ENCODE results near the gene CYP4F3. TPM values are rescaled to one million over a fixed set of nuclear protein-coding genes. Genes with fewer than 3 reads are reported as not detected.
"Not testable (repeated sequence)": the region's sequence is repeated elsewhere in the genome, so short reads cannot be mapped to it uniquely, and the experiment has no call there.

Gene CYP4F3
- total RNA-seq, 1 donor from 2014 or later = 0.96 TPM

DNA sequence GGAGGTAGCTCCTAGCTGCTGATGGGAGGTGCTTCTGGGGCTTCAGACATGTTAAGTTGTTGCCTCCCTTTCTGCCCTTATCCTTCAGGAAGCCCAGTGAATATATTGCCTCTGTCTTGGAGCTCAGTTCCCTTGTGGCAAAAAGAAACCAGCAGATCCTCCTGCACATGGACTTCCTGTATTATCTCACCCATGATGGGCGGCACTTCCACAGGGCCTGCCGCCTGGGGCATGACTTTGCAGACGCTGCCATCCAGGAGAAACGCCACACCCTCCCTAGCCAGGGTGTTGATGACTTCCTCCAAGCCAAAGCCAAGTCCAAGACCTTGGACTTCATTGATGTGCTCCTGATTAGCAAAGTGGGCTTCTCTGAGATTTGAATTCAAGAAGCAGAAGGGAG lies 26.2 kb downstream of the CYP4F3 start:
- DNase-seq (ENCODE audit: low spot score) = no peak

DNA sequence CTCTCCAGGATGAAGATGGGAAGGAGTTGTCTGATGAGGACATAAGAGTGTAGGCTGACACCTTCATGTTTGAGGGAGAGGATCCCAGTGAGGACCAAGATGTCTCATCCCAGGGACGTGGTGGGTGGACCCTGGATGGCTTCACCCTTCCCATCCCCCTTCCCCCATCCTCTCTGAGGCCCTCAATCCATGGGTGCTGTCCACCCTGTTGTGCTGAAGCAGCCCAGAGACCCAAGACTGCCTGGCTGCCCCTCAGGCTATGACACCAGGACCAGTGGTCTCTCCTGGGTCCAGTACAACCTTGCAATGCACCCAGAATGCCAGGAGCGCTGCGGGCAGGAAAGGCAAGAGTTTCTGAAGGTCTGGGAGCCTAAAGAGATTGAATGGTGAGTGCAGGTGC lies 28.7 kb downstream of the CYP4F3 start:
- DNase-seq (ENCODE audit: low spot score) = no peak

DNA sequence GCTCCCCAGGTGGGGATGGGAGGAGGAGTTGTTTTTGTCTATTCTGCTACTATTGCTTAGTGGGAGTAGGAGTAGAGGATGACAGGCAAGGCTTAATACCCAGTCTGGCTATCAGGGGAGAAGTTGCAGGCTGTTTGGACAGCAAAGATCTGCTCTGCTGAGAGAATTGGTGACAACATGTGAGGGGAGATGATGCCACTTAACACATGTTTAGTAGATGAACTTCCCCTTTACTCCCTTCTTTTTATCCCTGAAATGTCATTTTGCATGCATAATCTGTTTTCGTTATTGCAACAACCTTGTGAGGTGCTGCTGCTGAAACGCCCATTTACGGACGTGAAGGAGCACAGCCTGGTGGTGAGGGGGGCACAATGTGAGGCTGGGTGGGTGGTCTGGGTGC lies 29.2 kb downstream of the CYP4F3 start:
- DNase-seq (ENCODE audit: low spot score) = no peak

DNA sequence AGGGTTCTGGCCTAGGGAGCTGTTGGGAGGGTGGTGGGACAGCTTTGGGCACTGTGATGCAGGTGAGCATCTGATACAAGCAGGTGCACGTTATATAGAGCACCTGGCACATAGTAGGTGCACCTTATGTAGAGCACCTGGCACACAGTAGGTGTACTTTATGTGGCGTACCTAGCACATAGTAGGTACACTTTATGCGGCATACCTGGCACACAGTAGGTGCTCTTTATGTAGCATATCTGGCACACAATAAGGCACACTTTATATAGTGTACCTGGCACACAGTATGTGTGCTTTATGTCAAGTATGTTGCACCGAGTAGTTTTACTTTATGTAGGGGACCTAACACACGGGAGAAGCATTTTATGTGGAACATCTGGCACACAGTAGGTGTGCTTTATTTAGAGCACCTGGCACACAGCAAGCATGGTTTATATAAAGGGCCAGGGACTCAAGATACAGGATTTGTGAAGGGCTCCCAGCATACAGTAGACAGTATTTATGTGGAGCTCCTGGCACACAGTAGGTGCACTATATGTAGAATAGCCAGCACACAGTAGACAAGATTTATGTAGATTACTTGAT lies 30.6 kb downstream of the CYP4F3 start:
- no peak for DNase-seq (ENCODE audit: low spot score)

DNA sequence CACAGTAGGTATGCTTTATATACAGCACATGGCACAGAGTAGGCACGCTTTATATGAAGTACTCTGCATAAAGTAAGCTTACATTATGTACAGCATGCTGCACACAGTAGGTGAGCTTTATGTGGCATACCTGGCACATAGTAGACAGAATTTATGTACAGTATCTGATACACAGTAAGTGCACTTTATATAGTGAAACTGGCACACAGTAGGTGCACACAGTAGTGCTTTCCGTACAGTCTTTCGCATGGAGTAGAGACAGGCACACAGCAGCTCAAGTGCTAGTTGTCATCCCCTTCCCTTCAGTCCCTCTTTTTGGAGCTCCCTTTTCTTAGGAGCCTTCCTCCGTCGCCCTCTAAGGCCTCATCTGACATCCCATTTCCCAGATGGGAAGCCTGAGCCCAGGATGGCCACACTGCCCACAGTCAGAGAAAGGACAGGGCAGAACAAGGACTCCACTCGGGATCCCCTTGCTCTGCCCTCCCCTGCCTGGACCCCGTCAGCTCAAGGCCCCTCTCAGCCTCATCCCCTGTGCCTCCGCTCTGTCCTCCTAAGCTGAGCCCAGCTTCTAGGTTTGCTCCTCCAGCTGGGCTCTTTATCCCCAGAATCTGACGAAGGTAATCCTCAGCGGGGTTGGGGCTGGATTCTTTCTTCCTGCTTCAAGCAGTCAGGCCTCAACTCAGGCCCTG lies 31.3 kb downstream of the CYP4F3 start:
- DNase-seq (ENCODE audit: low spot score) = no peak

DNA sequence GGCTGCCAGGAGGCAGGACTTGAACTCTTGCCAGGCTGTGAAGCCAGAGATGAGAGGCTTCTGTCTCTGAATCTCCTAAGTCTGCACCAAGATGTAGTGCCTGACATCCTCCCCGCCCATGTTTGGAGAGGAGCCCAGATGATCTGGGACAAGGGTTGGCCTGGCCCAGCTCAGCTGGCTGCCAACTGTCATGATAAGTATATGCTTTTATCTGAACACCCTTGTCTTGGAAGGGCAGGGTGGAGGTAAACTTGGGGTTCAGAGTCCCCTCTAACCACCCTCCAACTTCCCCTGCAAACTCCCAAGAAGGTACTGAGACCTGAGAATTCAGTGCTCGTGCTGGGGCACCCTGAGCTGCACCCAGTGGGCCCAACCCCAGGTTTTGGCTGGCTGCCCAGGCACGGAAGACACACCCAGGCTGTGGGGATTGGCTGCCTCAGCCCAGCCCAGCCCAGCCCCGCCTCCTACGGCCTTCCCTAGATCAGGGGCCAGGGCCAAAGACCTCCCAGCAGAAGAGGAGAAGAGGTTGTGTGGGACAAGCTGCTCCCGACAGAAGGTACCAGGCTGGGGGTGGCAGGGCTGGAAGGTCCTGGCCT lies 32.0 kb downstream of the CYP4F3 start, which contains the start of gene CYP4F12:
Gene CYP4F12 (plus strand): TSS at position 508 of the 596 bp plus-strand sequence. CDS start 443 bp downstream, outside the sequence.
- peak; percentile 99 for DNase-seq (ENCODE audit: low spot score)

DNA sequence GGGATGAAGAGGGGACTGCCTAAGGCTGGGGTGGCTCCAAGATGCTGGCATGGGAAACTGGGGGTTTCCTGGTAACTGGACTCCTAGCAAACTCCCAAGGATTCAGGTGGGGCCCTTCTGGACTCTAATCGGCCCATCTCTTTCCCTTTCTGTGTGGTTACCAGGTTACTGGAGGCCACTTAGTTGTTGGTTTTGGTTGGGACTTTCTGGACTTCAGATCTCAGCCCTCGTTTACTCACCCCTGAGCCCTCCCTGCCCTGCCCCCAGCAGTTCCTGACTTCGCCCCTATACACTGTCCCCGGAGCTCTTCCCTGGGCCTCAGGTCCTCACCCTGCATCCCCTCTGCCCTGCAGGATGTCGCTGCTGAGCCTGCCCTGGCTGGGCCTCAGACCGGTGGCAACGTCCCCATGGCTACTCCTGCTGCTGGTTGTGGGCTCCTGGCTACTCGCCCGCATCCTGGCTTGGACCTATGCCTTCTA lies 32.5 kb downstream of the CYP4F3 start:
- no peak for DNase-seq (ENCODE audit: low spot score)

DNA sequence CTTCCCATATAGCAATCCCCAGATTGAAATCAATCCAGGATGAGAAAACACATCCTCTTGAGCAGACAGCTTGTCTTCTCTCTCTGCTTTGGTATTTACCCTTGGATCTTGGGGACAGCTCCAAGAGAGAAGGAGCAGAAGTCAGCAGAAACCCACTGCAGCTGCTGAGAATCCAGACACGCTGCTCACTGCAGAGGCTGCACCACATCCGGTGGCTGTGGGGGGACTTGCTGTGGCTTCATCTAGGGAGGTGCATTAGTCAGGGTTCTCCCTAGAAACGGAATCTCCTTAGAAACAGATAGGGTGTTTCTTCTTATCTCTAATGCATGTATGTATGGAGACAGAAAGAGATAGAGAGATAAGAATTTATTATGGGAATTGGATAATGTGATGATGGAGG lies 34.9 kb downstream of the CYP4F3 start:
- peak; percentile 13 for DNase-seq (ENCODE audit: low spot score)

DNA sequence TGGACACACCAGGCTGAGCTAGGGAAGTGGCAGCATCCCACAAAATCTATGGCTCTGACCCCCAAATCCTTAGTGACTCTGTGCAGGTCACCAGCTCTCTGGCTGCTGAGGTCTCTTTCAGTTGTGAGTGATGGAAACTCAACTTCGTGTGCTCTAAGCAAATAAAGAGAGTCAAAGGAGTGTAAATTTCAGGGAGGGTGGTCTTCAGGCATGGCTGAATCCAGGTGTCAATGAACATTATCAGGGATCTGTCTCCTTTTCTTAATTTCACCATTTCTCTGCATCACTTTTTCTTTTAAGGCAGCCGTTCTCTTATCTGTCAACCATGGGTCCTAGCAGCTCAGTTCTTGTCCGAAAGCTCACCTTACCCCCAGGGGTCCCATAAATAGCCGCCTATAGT lies 38.4 kb downstream of the CYP4F3 start:
- no peak for DNase-seq (ENCODE audit: low spot score)

DNA sequence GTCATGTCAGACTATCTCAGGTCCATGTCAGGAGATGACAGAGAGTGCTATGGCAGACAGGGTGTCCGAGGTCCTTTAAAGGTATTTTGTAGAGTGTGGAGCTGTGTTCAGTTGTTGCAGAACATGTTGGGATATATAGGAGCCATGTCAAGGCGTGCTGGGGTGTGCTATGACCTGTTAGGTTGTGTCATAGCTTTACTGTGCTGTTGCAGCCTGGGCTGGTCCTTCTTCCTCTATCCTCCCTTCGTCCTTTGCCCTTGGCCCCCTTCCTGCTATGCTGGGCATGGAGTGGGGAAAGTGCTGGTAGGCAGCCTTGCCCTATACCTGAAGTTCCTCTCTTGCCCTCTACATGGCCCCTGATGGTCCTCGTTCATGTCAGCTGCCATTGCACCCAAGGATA lies 39.2 kb downstream of the CYP4F3 start:
- DNase-seq (ENCODE audit: low spot score) = not testable (repeated sequence)

DNA sequence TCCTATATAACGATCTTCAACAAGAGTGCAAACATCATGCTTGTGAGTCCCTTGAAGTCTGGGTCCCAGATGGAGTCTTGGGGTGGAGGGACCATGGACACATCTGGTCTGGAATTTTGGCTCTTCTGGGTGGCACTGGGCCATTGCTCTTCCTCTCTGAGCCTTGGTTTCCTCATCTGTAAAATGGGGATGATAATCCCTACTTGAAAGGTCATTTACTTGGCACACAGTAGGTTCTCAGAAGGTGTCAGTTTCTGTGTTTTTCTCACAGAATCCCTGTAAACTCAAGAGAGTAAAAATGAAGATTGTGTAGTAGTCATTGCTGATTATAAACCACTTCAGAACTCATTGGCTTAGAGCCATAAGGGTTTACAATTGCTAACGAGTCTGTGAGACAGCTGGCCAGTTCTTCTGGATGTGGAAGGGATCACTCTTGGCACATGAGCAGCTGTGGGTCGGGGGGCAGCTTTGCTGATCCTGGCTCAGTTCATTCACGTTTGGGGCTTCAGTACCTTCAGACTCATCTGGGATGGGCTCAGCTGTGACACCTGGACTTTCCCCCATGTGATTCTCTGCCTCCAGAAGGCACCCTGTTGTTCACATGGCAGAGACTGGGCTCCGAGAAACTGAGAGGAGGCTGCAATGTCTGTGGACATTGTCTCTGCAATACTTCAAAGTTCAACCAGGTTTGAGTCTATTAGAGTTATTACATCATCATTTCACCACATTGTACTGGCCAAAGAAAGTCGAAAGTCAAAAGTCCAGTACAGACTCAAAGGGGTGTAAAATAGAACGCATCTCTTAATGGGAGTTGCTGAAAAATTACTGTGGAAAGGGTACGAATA lies 40.0 kb downstream of the CYP4F3 start:
- no peak for DNase-seq (ENCODE audit: low spot score)

DNA sequence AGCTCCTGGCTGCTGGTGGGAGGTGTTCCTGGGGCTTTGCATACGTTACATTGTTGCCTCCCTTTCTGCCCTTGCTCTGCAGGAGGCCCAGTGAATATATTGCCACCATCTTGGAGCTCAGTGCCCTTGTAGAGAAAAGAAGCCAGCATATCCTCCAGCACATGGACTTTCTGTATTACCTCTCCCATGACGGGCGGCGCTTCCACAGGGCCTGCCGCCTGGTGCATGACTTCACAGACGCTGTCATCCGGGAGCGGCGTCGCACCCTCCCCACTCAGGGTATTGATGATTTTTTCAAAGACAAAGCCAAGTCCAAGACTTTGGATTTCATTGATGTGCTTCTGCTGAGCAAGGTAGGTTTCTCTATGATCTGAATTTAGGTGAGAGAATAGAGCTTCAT lies 42.7 kb downstream of the CYP4F3 start:
- DNase-seq (ENCODE audit: low spot score) = no peak

DNA sequence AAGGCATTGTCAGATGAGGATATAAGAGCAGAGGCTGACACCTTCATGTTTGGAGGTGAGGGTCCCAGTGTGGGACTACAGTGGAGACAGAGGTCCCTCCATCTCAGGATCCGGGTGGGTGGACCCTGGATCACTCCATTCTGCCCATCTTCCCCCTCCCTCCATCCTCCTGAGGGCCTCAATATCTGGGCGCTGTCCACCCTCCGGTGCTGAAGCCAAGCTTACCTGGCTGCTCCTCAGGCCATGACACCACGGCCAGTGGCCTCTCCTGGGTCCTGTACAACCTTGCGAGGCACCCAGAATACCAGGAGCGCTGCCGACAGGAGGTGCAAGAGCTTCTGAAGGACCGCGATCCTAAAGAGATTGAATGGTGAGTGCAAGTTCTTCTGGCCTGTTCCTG lies 44.1 kb downstream of the CYP4F3 start:
- no peak for DNase-seq (ENCODE audit: low spot score)

DNA sequence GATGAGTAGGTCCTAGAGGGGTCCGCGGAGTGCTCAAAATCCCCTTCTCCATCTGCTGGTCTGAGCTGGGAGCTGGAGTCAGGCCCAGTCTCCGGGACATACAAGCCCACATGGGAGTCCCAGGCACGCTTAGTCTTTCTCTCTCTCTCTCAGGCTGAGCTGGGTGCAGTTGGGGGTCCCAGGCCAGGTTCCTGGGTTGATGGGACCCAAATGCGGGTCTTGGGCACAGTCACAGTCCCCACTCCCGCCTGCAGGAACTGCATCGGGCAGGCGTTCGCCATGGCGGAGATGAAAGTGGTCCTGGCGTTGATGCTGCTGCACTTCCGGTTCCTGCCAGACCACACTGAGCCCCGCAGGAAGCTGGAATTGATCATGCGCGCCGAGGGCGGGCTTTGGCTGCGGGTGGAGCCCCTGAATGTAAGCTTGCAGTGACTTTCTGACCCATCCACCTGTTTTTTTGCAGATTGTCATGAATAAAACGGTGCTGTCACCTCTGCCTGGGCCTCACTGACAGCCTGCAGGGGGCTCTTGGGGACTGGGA lies 56.0 kb downstream of the CYP4F3 start:
- DNase-seq (ENCODE audit: low spot score) = no peak

DNA sequence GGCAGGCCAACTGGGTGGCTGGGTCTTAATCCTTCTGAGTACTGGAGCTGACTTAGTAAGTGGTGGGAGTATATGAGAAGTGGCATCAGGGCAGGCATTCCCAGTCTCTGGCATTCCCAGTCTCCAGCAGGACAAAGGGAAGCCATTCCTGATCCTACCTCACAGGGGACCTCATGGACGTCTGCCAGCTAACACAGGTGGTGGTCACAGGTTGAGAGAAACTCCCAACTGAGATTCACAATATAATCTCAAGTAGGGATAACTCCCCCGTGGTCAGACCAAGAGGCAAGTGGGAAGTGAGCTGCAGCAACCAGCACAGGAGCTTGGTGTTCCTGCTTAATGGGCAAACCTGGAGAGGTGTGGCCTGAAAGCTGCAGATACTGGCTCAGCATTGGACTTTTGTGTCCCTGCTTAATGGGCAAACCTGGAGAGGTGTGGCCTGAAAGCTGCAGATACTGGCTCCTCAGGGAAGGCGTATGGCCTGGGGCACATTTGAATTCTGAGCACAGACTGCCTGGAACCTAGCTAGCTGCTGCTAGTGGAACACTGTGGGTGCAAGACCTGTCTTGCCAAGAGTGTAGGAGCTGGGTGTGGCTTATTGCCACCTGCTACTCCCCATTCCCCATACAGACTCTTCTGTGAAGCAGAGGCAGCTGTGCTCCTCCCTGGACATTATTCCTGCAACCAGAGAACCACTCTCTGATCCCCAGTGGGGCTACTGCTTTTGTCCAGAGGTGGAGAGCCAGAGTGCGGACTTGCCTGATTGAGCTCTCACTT lies 61.2 kb downstream of the CYP4F3 start:
- DNase-seq (ENCODE audit: low spot score) = peak; percentile 38

DNA sequence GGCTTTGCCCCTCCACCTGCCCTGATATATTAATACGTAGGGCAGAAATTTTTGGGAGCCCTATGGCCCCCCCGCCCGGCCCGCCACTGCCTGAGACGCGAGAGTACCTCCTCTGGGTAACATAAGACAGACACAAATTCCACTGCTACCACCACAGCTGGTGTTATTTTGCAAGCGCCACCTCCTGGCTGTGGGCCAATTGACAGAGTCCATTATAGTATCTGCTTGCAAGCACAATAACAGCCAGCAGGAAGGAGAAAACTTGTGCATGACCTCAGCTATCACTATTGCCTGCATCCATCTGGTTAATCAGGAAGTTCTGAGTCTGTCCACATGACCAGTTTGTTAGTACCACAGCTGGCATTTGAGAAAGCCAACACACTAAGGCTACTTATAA lies 61.8 kb downstream of the CYP4F3 start:
- DNase-seq (ENCODE audit: low spot score) = peak; percentile 87

Other genes starting within 250 kb of the CYP4F3 start
- gene AKAP8L, start 221.9 kb upstream of the CYP4F3 start, total RNA-seq (ENCODE audit: insufficient read depth, low replicate concordance) = 28.4 TPM
- 6.0 TPM for gene WIZ, start 190.9 kb upstream of the CYP4F3 start, total RNA-seq (ENCODE audit: insufficient read depth, low replicate concordance)
- gene RASAL3, start 176.4 kb upstream of the CYP4F3 start, total RNA-seq (ENCODE audit: insufficient read depth, low replicate concordance) = 1.4 TPM
- not detected for gene PGLYRP2, start 161.4 kb upstream of the CYP4F3 start, total RNA-seq (ENCODE audit: insufficient read depth, low replicate concordance)
- not detected for gene CYP4F22, start 132.4 kb upstream of the CYP4F3 start, total RNA-seq (ENCODE audit: insufficient read depth, low replicate concordance)
- 5.3 TPM for gene CYP4F8, start 25.7 kb upstream of the CYP4F3 start, total RNA-seq (ENCODE audit: insufficient read depth, low replicate concordance)
- 9.6 TPM for gene CYP4F12, start 32.2 kb downstream of the CYP4F3 start, total RNA-seq (ENCODE audit: insufficient read depth, low replicate concordance)
- gene OR10H2, start 87.1 kb downstream of the CYP4F3 start, total RNA-seq (ENCODE audit: insufficient read depth, low replicate concordance) = 1.9 TPM
- not detected for gene OR10H3, start 97.1 kb downstream of the CYP4F3 start, total RNA-seq (ENCODE audit: insufficient read depth, low replicate concordance)
- gene OR10H5, start 146.8 kb downstream of the CYP4F3 start, total RNA-seq (ENCODE audit: insufficient read depth, low replicate concordance) = 0.24 TPM
- 2.6 TPM for gene OR10H1, start 174.8 kb downstream of the CYP4F3 start, total RNA-seq (ENCODE audit: insufficient read depth, low replicate concordance)

All from umbilical cord (tissue), 2 donors.